Measurements from ENCODE around the gene LRIG1. TPM values are rescaled to one million over a fixed set of nuclear protein-coding genes. Genes with fewer than 3 reads are reported as not detected.

Gene LRIG1
- polyA plus RNA-seq, 1 donor, result 43.7 TPM

- no CpG with 5 or more reads among the region's 24 CpGs for WGBS (ENCODE audit: insufficient coverage, low lambda C conversion rate)
- DNase-seq, result no peak
- no peak overlapping the region for H3K4me3 ChIP-seq (ENCODE audit: low read length)
- H3K27ac ChIP-seq (ENCODE audit: low read length), result no peak overlapping the region
- no peaks in the 10 kb centered on the region for H3K27me3 ChIP-seq (ENCODE audit: control insufficient read depth, insufficient read depth, low read length)
- peaks cover 89% of the 10 kb centered on the region for H3K36me3 ChIP-seq (ENCODE audit: control insufficient read depth, insufficient read depth, low read length)
- H3K9me3 ChIP-seq (ENCODE audit: control insufficient read depth, low read depth, low read length), result no peaks in the 10 kb centered on the region
- peaks cover 11% of the 10 kb centered on the region for H3K4me1 ChIP-seq (ENCODE audit: control insufficient read depth, insufficient read depth, low read length)
These were observed 90.8 kb downstream of the LRIG1 start for GRCh38 chr3:66409771-66410754.

GRCh38 chr3:66407611-66408218 is 93.1 kb downstream of the LRIG1 start:
- no peaks in the 10 kb centered on the region for H3K27me3 ChIP-seq (ENCODE audit: control insufficient read depth, insufficient read depth, low read length)
- peaks cover 93% of the 10 kb centered on the region for H3K36me3 ChIP-seq (ENCODE audit: control insufficient read depth, insufficient read depth, low read length)
- H3K4me3 ChIP-seq (ENCODE audit: low read length), result no peak overlapping the region
- DNase-seq, result peak; percentile 58 to 67
- no peak overlapping the region for H3K27ac ChIP-seq (ENCODE audit: low read length)
- peaks cover 17% of the 10 kb centered on the region for H3K4me1 ChIP-seq (ENCODE audit: control insufficient read depth, insufficient read depth, low read length)
- H3K9me3 ChIP-seq (ENCODE audit: control insufficient read depth, low read depth, low read length), result no peaks in the 10 kb centered on the region
- no CpG with 5 or more reads among the region's 14 CpGs for WGBS (ENCODE audit: insufficient coverage, low lambda C conversion rate)

GRCh38 chr3:66406831-66407610 is 93.8 kb downstream of the LRIG1 start:
- Histone ChIP-seq H3K27me3 (ENCODE audit: control insufficient read depth, insufficient read depth, low read length) (no peaks in the 10 kb centered on the region), H3K9me3 (ENCODE audit: control insufficient read depth, low read depth, low read length) (no peaks in the 10 kb centered on the region), H3K4me1 (ENCODE audit: control insufficient read depth, insufficient read depth, low read length) (peaks cover 17% of the 10 kb centered on the region), H3K27ac (ENCODE audit: low read length) (no peak overlapping the region), H3K4me3 (ENCODE audit: low read length) (no peak overlapping the region), H3K36me3 (ENCODE audit: control insufficient read depth, insufficient read depth, low read length) (peaks cover 91% of the 10 kb centered on the region)
- no peak for DNase-seq
- no CpG with 5 or more reads among the region's 17 CpGs for WGBS (ENCODE audit: insufficient coverage, low lambda C conversion rate)

- Histone ChIP-seq H3K27ac (ENCODE audit: low read length) (no peak overlapping the region), H3K4me1 (ENCODE audit: control insufficient read depth, insufficient read depth, low read length) (peaks cover 17% of the 10 kb centered on the region), H3K36me3 (ENCODE audit: control insufficient read depth, insufficient read depth, low read length) (peaks cover 92% of the 10 kb centered on the region), H3K9me3 (ENCODE audit: control insufficient read depth, low read depth, low read length) (no peaks in the 10 kb centered on the region), H3K27me3 (ENCODE audit: control insufficient read depth, insufficient read depth, low read length) (no peaks in the 10 kb centered on the region), H3K4me3 (ENCODE audit: low read length) (no peak overlapping the region)
- no peak for DNase-seq
- WGBS (ENCODE audit: insufficient coverage, low lambda C conversion rate), result no CpG with 5 or more reads among the region's 5 CpGs
These were observed 94.7 kb downstream of the LRIG1 start for GRCh38 chr3:66406163-66406562.

GRCh38 chr3:66405701-66406091 is 95.1 kb downstream of the LRIG1 start:
- WGBS (ENCODE audit: insufficient coverage, low lambda C conversion rate), result no CpG with 5 or more reads among the region's 11 CpGs
- Histone ChIP-seq H3K9me3 (ENCODE audit: control insufficient read depth, low read depth, low read length) (no peaks in the 10 kb centered on the region), H3K27me3 (ENCODE audit: control insufficient read depth, insufficient read depth, low read length) (no peaks in the 10 kb centered on the region), H3K4me1 (ENCODE audit: control insufficient read depth, insufficient read depth, low read length) (peaks cover 17% of the 10 kb centered on the region), H3K36me3 (ENCODE audit: control insufficient read depth, insufficient read depth, low read length) (peaks cover 92% of the 10 kb centered on the region), H3K27ac (ENCODE audit: low read length) (no peak overlapping the region), H3K4me3 (ENCODE audit: low read length) (no peak overlapping the region)
- no peak for DNase-seq

GRCh38 chr3:66404903-66405700 is 95.7 kb downstream of the LRIG1 start:
- Histone ChIP-seq H3K36me3 (ENCODE audit: control insufficient read depth, insufficient read depth, low read length) (peaks cover 92% of the 10 kb centered on the region), H3K27ac (ENCODE audit: low read length) (peak overlapping the region; percentile 11), H3K4me1 (ENCODE audit: control insufficient read depth, insufficient read depth, low read length) (peaks cover 17% of the 10 kb centered on the region), H3K27me3 (ENCODE audit: control insufficient read depth, insufficient read depth, low read length) (no peaks in the 10 kb centered on the region), H3K4me3 (ENCODE audit: low read length) (no peak overlapping the region), H3K9me3 (ENCODE audit: control insufficient read depth, low read depth, low read length) (no peaks in the 10 kb centered on the region)
- WGBS (ENCODE audit: insufficient coverage, low lambda C conversion rate), result no CpG with 5 or more reads among the region's 32 CpGs
- DNase-seq, result no peak

GRCh38 chr3:66404197-66404596 is 96.6 kb downstream of the LRIG1 start:
- peaks cover 17% of the 10 kb centered on the region for H3K4me1 ChIP-seq (ENCODE audit: control insufficient read depth, insufficient read depth, low read length)

GRCh38 chr3:66403323-66403990 is 97.4 kb downstream of the LRIG1 start:
- Histone ChIP-seq H3K4me3 (ENCODE audit: low read length) (no peak overlapping the region), H3K27me3 (ENCODE audit: control insufficient read depth, insufficient read depth, low read length) (no peaks in the 10 kb centered on the region), H3K27ac (ENCODE audit: low read length) (no peak overlapping the region), H3K9me3 (ENCODE audit: control insufficient read depth, low read depth, low read length) (no peaks in the 10 kb centered on the region), H3K4me1 (ENCODE audit: control insufficient read depth, insufficient read depth, low read length) (peaks cover 15% of the 10 kb centered on the region), H3K36me3 (ENCODE audit: control insufficient read depth, insufficient read depth, low read length) (peaks cover 93% of the 10 kb centered on the region)
- no CpG with 5 or more reads among the region's 13 CpGs for WGBS (ENCODE audit: insufficient coverage, low lambda C conversion rate)
- no peak for DNase-seq

More at GRCh38 chr3:66404197-66404596, 96.6 kb downstream of the LRIG1 start:
- Histone ChIP-seq H3K27ac (ENCODE audit: low read length) (no peak overlapping the region), H3K36me3 (ENCODE audit: control insufficient read depth, insufficient read depth, low read length) (peaks cover 89% of the 10 kb centered on the region), H3K27me3 (ENCODE audit: control insufficient read depth, insufficient read depth, low read length) (no peaks in the 10 kb centered on the region), H3K9me3 (ENCODE audit: control insufficient read depth, low read depth, low read length) (no peaks in the 10 kb centered on the region), H3K4me3 (ENCODE audit: low read length) (no peak overlapping the region)
- DNase-seq, result no peak
- no CpG with 5 or more reads among the region's 15 CpGs for WGBS (ENCODE audit: insufficient coverage, low lambda C conversion rate)

GRCh38 chr3:66402596-66403290 is 98.1 kb downstream of the LRIG1 start:
- Histone ChIP-seq H3K4me3 (ENCODE audit: low read length) (no peak overlapping the region), H3K4me1 (ENCODE audit: control insufficient read depth, insufficient read depth, low read length) (peaks cover 8% of the 10 kb centered on the region), H3K27ac (ENCODE audit: low read length) (no peak overlapping the region), H3K36me3 (ENCODE audit: control insufficient read depth, insufficient read depth, low read length) (peaks cover 93% of the 10 kb centered on the region), H3K9me3 (ENCODE audit: control insufficient read depth, low read depth, low read length) (no peaks in the 10 kb centered on the region), H3K27me3 (ENCODE audit: control insufficient read depth, insufficient read depth, low read length) (no peaks in the 10 kb centered on the region)
- no peak for DNase-seq
- WGBS (ENCODE audit: insufficient coverage, low lambda C conversion rate), result 100% methylated on average over 3 of the region's 13 CpGs
